ENCODE measurements around the gene CDH13.

CDH13 gene

DNA sequence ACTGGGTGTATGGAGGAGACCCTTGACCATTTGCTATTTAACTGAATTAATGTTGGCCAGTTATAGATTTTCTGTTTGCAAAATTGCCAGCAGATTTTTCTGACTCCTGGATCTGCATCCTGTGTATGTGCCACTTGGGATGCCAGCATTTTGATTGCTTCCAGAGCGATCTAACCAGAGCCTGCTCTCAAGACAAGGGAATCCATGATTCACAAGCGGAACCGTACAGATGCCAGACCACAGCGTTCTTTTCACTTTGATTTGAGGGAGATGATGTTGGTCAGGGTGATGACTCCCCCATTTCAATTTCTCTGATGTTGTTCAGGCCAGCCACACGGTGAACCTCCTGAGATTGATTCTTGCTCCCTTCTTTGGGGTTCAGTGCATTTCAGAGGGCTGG, 228.7 kb downstream of the CDH13 start:
- DNase-seq: no peak

DNA sequence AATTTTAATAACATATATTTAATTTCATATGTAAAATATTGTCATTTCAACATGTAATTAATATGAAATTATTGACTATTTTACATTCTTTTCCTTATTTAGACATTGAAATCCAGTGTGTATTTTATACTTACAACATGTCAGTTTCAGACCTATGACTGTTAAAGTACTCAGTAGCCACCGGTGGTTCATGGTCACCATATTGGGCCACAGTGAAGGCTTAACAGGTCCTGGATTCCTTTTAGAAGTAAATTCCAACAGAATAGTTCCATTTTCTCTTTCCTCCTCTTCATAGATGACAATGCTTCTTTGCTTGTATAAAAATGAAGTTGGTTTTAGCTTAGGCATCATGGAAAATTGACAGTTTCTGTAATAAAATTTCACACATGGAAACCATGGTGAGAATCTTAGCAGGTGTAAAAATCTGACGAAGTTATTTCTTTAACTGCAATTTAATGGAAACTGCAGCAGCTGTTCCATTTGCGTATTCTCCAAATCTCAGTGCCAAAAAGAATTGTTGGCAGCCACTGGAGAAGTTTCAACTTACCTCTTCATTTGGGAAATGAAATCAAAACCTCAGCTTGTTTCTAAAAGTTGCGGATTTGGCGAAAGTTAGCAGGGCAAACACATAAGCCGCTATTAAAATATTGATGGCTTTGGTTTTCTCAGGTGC, 231.1 kb downstream of the CDH13 start:
- no peak for DNase-seq

DNA sequence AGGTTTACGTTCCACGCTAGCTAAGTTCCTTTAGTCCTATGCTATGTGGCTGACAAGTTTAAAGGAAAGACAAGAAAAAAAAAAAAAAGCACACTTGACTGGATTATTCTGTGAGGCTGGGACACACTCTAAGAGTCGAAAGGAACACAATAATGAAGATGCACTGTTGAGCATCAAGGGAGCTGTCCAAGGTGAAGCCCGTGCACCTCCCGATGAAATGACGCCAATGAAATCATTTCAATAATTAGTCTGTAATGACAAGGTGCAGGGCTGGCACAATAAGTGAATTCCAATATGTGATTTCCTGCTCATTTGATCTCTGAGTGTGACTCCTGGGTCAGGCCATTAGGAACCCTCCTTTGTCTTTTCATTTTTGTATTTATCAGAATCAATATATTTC, 232.9 kb downstream of the CDH13 start:
- DNase-seq: no peak

DNA sequence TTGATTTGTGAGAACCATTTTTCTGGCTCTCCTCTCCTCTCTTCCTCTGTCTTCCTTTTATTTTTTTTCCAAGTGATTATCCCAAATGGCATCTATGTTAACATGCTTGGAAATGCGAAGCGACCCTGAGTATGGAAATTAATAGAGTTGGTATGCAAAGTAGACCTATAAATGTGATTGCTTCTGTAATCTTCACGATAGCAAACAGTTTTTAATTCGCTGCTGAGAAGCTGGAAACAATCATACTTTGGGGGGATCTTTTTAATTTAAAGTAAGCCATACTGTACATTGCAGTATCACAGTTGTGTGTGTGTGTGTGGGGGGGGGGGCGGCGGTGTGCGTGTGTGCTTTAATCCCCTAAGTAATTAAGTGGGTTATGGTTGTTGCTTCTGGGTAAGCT, 233.3 kb downstream of the CDH13 start:
- no peak for DNase-seq

DNA sequence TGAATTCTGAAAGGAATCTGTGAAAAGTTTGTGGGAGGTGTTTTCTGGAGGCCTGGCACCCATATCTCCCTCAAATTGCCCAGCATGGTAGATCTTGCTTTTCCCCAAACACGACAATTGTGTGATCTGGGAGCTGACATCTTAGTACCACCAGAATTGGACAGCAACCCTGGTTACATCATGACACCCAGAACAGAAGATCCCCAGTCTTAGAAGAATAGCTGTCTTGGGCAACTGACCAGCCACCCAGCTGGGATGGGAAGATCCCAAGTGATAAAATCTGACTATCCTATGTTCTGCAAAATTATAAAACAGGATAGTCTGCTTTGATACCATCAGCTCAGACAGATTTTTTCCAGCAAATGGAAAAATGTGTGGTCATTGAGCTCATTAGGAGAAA, 235.3 kb downstream of the CDH13 start:
- no peak for DNase-seq

DNA sequence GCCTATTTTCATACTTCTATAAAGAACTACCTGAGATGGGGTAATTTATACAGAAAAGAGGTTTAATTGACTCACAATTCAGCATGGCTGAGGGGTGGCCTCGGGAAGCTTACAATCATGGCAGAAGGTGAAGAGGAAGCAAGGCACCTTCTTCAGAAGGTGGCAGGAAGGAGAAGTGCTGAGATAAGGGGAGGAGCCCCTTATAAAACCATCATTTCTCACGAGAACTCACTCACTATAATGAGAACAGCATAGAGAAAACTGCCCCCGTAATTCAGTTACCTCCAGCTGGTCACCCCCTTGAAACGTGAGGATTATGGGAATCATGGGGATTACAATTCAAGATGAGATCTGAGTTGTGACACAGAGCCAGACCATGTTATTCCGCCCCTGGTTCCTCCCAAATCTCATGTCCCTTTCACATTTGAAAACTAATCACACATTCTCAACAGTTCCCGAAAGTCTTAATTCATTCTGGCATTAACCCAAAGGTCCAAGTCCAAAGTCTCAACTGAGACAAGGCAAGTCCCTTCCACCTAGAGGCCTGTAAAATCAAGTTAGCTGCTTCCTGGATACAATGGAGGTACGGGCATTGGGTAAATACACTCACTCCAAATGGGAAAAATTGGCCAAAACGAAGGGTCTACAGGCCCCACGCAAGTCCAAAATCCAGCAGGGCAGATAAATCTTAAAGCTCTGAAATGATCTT, 237.7 kb downstream of the CDH13 start:
- no peak for DNase-seq

DNA sequence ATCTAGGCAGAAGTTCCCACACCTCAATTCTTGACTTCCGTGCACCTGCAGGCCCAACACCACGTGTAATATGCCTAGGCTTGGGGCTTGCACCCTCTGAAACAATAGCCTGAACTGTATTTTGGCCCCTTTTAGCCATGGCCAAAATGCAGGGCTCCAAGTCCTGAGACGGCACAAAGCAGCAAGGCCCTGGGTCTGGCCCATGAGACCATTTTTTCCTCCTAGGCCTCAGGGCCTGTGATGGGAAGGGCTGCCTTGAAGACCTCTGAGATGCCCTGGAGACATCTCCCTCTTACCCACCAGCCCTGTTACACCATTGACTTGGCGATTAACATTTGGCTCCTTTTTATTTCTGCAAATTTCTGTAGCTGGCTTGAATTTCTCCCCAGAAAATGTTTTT, 238.6 kb downstream of the CDH13 start:
- no peak for DNase-seq

DNA sequence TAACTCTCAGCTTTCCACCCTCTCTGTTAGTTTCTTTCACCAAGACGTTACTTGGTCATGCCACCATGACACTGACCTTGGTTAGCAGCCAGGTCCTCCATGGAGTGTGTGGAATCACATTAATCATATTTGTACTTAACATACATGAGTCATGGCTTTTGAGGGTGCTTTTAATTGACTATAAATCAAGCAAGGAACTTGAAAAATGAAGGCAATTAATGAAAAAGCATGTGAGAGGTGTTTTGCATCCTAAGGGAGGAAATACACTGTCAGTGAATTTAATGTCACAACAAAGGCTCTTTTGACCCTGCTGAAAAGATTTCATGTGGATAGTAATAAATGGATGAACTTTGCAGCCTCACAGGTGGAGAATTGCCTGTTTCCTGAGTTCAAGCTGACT, 240.7 kb downstream of the CDH13 start:
- no peak for DNase-seq

DNA sequence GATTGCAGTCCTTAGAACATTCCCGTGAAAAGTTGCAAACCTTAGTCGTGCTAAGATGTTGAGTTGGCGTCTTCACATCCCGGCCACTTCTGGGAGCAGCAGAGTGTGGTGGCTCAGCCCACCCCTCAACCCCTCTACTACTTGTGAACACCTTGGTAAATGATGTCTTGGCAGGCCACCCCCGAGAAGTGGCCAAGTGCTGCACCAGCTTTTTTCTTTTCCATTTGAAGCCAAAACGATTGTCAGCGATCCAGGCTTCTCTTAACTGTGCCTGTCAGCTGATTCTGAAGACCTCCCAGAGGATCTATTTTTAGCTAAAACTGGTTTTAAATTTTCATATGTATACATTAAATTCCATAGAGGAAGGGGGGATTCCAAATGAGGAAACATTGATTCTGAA, 247.5 kb downstream of the CDH13 start:
- DNase-seq: no peak

DNA sequence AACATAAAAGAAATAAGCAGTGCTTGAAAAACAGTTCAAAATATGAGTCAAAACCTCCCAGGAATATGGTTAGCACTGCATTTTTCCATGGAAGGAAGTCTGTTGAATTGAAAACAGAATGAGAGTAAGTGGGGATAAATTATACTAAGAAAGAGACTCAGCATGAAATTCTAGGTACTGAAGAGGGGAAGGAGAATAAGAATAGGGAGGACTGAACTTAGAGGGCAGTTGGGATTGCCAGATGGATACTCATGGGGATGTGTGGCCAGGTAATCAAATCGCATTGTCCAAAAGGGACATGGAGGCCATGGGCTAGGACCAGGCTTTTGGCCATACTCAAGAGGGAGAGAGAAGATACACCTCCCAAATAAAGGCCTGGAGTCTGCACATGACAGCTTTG, 247.9 kb downstream of the CDH13 start:
- no peak for DNase-seq

DNA sequence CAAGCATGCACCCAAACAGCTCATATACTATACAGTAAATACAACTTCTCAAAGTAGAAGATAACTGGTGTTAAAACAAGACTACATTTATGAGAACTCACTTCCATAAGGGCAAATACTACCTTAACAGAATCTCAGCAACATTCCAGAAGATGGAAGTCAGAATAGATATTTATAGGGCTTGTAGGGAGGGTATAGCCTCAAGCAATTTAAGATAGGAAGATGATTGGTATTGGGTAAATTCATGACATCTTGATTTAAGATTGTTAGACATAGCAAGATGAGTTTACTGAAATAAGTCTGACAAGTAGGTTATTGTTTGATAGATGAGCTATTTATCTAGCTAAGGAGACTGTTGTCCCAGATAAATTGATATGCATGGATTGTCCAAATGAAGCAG, 250.2 kb downstream of the CDH13 start:
- DNase-seq: no peak

GRCh38 chr16:82878466-82878865, 251.7 kb downstream of the CDH13 start:
- no peak for DNase-seq

DNA sequence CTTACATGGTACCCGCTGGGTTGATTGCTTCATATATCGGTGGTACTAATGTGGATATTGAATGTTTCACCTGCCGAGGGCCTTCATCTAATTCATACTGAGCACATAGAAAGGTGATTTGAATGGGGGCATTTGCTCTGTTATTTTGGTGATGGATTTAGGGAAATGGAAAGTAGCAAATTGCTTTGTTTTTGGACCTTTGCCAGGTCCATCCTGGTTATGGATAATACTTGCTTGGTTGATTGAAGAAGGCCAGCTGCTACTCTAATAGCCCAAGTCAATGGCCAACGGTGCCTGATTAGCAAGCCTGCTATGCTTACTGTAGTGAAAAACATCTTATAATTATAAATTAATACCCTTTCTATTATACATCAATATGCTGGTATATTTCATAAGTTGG, 253.6 kb downstream of the CDH13 start:
- DNase-seq: no peak

- DNase-seq: no peak
Observed at GRCh38 chr16:82881516-82881915, 254.7 kb downstream of the CDH13 start.

DNA sequence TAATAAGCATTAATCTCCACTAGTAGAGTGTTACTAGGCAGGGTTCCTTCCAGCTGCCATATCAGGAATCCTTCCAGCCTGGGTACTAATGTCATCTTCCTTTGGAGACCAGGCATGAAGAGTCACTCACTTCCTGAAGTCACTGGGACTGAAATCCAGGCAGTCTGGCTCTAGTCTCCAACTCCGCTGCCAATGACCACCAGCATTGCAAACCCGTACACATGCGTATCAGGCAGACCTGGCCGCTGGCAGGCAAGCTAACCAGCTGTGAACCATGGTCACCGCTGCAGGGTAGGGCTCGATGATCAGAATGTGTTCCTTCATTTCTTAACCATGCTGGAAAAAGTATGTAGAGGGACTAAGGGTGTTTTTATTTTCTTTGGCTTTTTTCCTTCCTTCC, 255.5 kb downstream of the CDH13 start:
- DNase-seq: no peak

- DNase-seq: no peak
Observed at GRCh38 chr16:82882982-82883835, 256.4 kb downstream of the CDH13 start.

DNA sequence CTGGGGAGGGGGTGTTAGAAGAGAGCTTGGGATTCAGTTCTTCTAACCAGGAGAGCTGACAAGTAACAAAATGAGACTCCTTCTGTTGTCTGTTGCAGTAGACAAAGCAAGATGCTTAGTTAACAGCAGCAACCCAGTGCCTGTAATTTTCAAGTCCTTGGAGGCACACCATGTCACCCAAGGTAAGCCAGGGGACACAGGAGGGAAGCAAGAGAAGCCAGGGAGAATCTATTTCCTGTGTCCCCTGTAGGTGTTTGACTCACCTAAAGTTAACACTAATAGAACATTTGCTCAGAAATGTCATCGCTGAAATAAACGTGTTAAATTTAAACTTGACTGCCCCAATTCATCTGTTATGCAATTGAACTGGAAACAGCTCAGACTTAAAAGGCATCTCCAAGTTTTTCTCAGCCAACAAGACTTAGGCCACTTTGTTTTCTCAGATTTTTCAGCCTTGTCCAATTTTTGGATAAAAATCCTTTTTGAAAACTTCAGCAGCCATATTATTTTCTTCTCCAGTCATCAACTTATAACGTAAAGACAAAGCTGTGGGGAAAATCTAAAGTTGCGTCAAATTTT, 257.6 kb downstream of the CDH13 start:
- no peak for DNase-seq

DNA sequence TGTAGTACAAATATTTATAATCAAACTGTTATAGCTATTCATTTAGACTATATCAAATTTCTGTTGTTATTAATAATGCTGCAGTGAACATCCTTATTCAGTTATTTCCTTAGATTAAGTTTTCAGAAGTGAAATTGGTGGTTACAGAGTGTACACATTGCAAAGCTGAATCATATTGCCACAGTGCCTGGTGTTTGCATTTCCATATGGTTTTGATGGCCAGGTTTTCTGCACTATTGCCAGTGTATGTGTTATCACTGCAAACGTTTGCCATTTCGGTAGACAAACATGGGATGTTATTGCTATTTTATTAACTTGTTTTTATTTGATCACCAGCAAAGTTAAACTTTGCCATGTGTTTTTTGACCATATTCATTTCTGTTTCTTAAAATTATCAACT, 259.4 kb downstream of the CDH13 start:
- no peak for DNase-seq

DNA sequence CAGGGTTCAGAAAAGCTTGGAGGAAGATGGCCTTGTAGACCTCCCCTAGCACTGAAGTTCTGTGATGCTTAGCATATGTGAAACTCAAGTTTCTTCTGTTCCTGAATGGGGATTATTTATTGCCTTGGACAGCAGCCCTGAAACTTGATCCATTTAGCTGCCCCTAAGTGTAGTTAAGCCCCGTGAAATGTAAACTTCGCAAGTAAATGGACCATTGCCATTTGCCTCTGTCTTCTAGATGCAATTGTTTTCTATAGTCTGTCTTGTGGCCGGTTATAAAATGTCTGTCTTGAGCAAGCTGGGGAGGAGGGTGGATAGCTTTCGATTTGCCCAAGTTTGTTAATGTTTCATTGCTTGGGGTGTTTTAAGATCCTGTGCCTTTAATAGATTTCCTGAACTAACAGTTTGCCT, 261.8 kb downstream of the CDH13 start:
- DNase-seq: no peak

DNA sequence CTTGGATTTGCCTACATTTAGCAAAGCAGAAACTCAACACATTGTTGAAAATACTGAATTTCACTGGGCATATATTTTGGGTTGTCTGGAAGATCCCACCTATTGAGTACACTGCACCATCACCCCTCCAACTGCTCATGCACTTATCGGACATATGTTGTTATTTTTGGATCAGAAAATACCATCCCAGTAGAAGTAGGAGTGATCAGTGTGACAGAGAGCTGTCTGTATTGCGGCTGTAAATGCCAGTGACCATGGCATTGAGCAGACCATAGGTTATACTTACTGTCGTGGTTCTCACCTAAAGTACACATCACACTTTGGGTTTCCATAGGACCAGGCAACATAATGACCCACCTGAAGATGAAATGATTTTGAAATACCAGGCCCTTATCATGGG, 264.7 kb downstream of the CDH13 start:
- no peak for DNase-seq

GRCh38 chr16:82891918-82892317, 265.1 kb downstream of the CDH13 start:
- no peak for DNase-seq

DNA sequence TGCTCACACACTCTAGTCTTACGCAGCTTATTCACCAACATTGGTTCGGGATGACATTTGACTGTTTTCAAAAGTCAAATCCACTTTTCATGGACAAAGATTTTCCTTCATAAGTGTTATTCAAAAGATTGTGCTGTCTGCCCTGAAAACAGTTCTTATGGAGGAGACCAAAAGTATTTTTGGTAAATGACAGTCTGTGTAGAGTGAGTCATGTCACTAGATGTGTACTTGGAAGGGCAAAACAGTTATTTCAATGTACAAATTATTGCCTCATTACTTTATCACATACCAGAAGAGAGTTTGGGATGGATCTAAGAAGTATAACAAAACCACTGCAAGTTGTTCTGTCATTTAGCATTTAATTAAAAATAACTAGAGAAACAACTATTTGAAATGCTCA, 265.6 kb downstream of the CDH13 start:
- DNase-seq: no peak

DNA sequence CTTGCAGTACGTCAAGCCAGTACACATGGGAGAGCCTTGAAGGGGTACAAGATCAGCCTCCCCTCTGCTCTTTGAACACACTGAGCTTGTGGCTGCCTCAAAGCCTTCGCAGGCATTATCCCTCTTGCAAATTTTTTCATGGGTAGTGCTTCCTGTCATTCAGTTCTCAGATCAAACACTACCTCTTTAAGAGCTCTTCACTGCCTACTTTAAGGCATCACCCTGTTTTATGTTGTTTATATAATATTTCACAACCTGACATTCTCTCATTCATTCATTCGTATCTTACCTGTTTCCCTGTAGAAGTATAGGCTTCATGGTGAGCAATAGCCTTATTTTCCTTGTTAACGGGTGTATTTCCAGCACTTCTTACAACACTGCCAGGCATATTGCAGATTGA, 269.1 kb downstream of the CDH13 start:
- DNase-seq: no peak

GRCh38 chr16:82899006-82899405, 272.2 kb downstream of the CDH13 start:
- no peak for DNase-seq

All from NCI-H510A (cell line).